ENCODE measurements around the gene CSNK1G1.

DNA sequence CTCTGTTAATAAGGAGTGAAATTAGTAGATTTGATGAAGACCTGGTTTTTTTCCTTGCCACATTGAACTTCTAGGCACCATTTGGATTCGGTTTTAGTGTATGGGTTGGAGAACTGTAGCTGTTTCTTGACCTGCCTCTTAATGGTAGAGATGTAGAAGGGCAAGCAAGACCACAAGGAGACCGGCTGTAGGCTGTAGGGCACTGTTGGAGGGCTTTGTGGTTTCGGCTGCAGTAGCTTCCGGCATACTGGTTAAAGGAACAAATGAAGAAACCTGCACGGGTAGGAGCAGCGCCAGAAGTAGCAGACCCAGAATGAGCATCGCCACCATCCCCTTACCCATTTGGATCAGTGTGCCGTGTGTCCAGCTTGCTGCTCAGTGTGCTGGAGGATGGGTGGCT lies 17.4 kb upstream of the CSNK1G1 start:
- TF ChIP-seq, protein P1, sequence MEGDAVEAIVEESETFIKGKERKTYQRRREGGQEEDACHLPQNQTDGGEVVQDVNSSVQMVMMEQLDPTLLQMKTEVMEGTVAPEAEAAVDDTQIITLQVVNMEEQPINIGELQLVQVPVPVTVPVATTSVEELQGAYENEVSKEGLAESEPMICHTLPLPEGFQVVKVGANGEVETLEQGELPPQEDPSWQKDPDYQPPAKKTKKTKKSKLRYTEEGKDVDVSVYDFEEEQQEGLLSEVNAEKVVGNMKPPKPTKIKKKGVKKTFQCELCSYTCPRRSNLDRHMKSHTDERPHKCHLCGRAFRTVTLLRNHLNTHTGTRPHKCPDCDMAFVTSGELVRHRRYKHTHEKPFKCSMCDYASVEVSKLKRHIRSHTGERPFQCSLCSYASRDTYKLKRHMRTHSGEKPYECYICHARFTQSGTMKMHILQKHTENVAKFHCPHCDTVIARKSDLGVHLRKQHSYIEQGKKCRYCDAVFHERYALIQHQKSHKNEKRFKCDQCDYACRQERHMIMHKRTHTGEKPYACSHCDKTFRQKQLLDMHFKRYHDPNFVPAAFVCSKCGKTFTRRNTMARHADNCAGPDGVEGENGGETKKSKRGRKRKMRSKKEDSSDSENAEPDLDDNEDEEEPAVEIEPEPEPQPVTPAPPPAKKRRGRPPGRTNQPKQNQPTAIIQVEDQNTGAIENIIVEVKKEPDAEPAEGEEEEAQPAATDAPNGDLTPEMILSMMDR (IDR thresholded peaks at IDR 0.05) = no peak
- TF ChIP-seq POLR2A (IDR thresholded peaks at IDR 0.05) (no peak), POLR2AphosphoS5 (IDR thresholded peaks at IDR 0.05) (no peak)
